ENCODE results near the gene TMEM204. TPM values are rescaled to one million over a fixed set of nuclear protein-coding genes. Genes with fewer than 3 reads are reported as not detected.

The TMEM204 gene
- total RNA-seq, 1 donor from 2014 or later, result 0.98 TPM

- TF ChIP-seq CTCF (conservative IDR thresholded peaks at IDR 0.05), result no peak
- H3K4me3 Mint-ChIP-seq, result no peak overlapping the region
- no peaks in the 10 kb centered on the region for H3K36me3 Mint-ChIP-seq (ENCODE audit: low read depth)
- no peaks in the 10 kb centered on the region for H3K4me1 Mint-ChIP-seq
- H3K27ac Mint-ChIP-seq (ENCODE audit: unreplicated experiment), result no peak overlapping the region
- DNase-seq (ENCODE audit: low read depth, low spot score), result no peak
- H3K27me3 Mint-ChIP-seq (ENCODE audit: low read depth), result no peaks in the 10 kb centered on the region
- H3K9me3 Mint-ChIP-seq, result no peaks in the 10 kb centered on the region
These were observed 13.0 kb upstream of the TMEM204 start for GRCh38 chr16:1520461-1520860.

GRCh38 chr16:1523581-1524245, 9.8 kb upstream of the TMEM204 start:
- H3K4me1 Mint-ChIP-seq, result peaks cover 4% of the 10 kb centered on the region

GRCh38 chr16:1524366-1524765, 9.1 kb upstream of the TMEM204 start:
- H3K4me3 Mint-ChIP-seq, result no peak overlapping the region
- H3K27me3 Mint-ChIP-seq (ENCODE audit: low read depth), result no peaks in the 10 kb centered on the region
- peaks cover 5% of the 10 kb centered on the region for H3K4me1 Mint-ChIP-seq
- H3K27ac Mint-ChIP-seq (ENCODE audit: unreplicated experiment), result no peak overlapping the region
- no peaks in the 10 kb centered on the region for H3K36me3 Mint-ChIP-seq (ENCODE audit: low read depth)
- H3K9me3 Mint-ChIP-seq, result no peaks in the 10 kb centered on the region
- DNase-seq (ENCODE audit: low read depth, low spot score), result no peak
- no peak for TF ChIP-seq CTCF (conservative IDR thresholded peaks at IDR 0.05)

More at GRCh38 chr16:1523581-1524245, 9.8 kb upstream of the TMEM204 start:
- Mint-ChIP-seq H3K4me3 (no peak overlapping the region), H3K27ac (ENCODE audit: unreplicated experiment) (no peak overlapping the region), H3K9me3 (no peaks in the 10 kb centered on the region), H3K36me3 (ENCODE audit: low read depth) (no peaks in the 10 kb centered on the region), H3K27me3 (ENCODE audit: low read depth) (no peaks in the 10 kb centered on the region)
- no peak for DNase-seq (ENCODE audit: low read depth, low spot score)
- TF ChIP-seq CTCF (conservative IDR thresholded peaks at IDR 0.05), result no peak

- no peak overlapping the region for H3K4me3 Mint-ChIP-seq
- H3K9me3 Mint-ChIP-seq, result no peaks in the 10 kb centered on the region
- no peaks in the 10 kb centered on the region for H3K27me3 Mint-ChIP-seq (ENCODE audit: low read depth)
- H3K36me3 Mint-ChIP-seq (ENCODE audit: low read depth), result no peaks in the 10 kb centered on the region
- no peak overlapping the region for H3K27ac Mint-ChIP-seq (ENCODE audit: unreplicated experiment)
- DNase-seq (ENCODE audit: low read depth, low spot score), result no peak
- no peak for TF ChIP-seq CTCF (conservative IDR thresholded peaks at IDR 0.05)
- H3K4me1 Mint-ChIP-seq, result peaks cover 9% of the 10 kb centered on the region
These were observed 7.4 kb upstream of the TMEM204 start for GRCh38 chr16:1525871-1526607.

GRCh38 chr16:1526608-1527555, 6.6 kb upstream of the TMEM204 start:
- Mint-ChIP-seq H3K4me3 (no peak overlapping the region), H3K4me1 (peaks cover 9% of the 10 kb centered on the region), H3K36me3 (ENCODE audit: low read depth) (no peaks in the 10 kb centered on the region), H3K27me3 (ENCODE audit: low read depth) (no peaks in the 10 kb centered on the region), H3K27ac (ENCODE audit: unreplicated experiment) (no peak overlapping the region), H3K9me3 (no peaks in the 10 kb centered on the region)
- no peak for TF ChIP-seq CTCF (conservative IDR thresholded peaks at IDR 0.05)
- no peak for DNase-seq (ENCODE audit: low read depth, low spot score)

Data from neural crest cell (in vitro differentiated cells).